ENCODE measurements around the gene GNA12.

The GNA12 gene

GRCh38 chr7:2796358-2797352 lies 47.5 kb downstream of the GNA12 start:
- 94 to 95% methylated on average over 20 of the region's 20 CpGs for WGBS, 2 experiments
- H3K27me3 ChIP-seq (ENCODE audit: control insufficient read depth, insufficient read depth, low read length, poor library complexity, severe bottlenecking): no peaks in the 10 kb centered on the region
- H3K27ac ChIP-seq (ENCODE audit: insufficient read depth, low read depth, low read length, poor library complexity, severe bottlenecking): no peak overlapping the region
- no peak overlapping the region for H3K4me3 ChIP-seq (ENCODE audit: insufficient read depth, low read depth, low read length)
- peaks cover 13% of the 10 kb centered on the region for H3K36me3 ChIP-seq (ENCODE audit: control insufficient read depth, insufficient read depth, low read length)
- no peaks in the 10 kb centered on the region for H3K4me1 ChIP-seq (ENCODE audit: control insufficient read depth, insufficient read depth, low read length)
- no peaks in the 10 kb centered on the region for H3K9me3 ChIP-seq (ENCODE audit: control insufficient read depth, low read length)

- Histone ChIP-seq H3K27ac (ENCODE audit: insufficient read depth, low read depth, low read length, poor library complexity, severe bottlenecking) (no peak overlapping the region), H3K36me3 (ENCODE audit: control insufficient read depth, insufficient read depth, low read length) (peaks cover 13% of the 10 kb centered on the region), H3K4me1 (ENCODE audit: control insufficient read depth, insufficient read depth, low read length) (no peaks in the 10 kb centered on the region), H3K4me3 (ENCODE audit: insufficient read depth, low read depth, low read length) (no peak overlapping the region), H3K9me3 (ENCODE audit: control insufficient read depth, low read length) (no peaks in the 10 kb centered on the region), H3K27me3 (ENCODE audit: control insufficient read depth, insufficient read depth, low read length, poor library complexity, severe bottlenecking) (no peaks in the 10 kb centered on the region)
- WGBS, 2 experiments: 91 to 93% methylated on average over 7 to 8 of the region's 9 CpGs
Measured at GRCh38 chr7:2795906-2796305, 48.2 kb downstream of the GNA12 start.

- Histone ChIP-seq H3K4me1 (ENCODE audit: control insufficient read depth, insufficient read depth, low read length) (no peaks in the 10 kb centered on the region), H3K4me3 (ENCODE audit: insufficient read depth, low read depth, low read length) (no peak overlapping the region), H3K27me3 (ENCODE audit: control insufficient read depth, insufficient read depth, low read length, poor library complexity, severe bottlenecking) (no peaks in the 10 kb centered on the region), H3K9me3 (ENCODE audit: control insufficient read depth, low read length) (no peaks in the 10 kb centered on the region), H3K36me3 (ENCODE audit: control insufficient read depth, insufficient read depth, low read length) (peaks cover 13% of the 10 kb centered on the region), H3K27ac (ENCODE audit: insufficient read depth, low read depth, low read length, poor library complexity, severe bottlenecking) (no peak overlapping the region)
- WGBS, 2 experiments: 93 to 95% methylated on average over 17 of the region's 17 CpGs
Measured at GRCh38 chr7:2794836-2795636, 49.1 kb downstream of the GNA12 start.

- 96 to 97% methylated on average over 16 of the region's 16 CpGs for WGBS, 2 experiments
- H3K4me3 ChIP-seq (ENCODE audit: insufficient read depth, low read depth, low read length): no peak overlapping the region
- H3K27me3 ChIP-seq (ENCODE audit: control insufficient read depth, insufficient read depth, low read length, poor library complexity, severe bottlenecking): no peaks in the 10 kb centered on the region
- H3K36me3 ChIP-seq (ENCODE audit: control insufficient read depth, insufficient read depth, low read length): peaks cover 13% of the 10 kb centered on the region
- no peak overlapping the region for H3K27ac ChIP-seq (ENCODE audit: insufficient read depth, low read depth, low read length, poor library complexity, severe bottlenecking)
- H3K4me1 ChIP-seq (ENCODE audit: control insufficient read depth, insufficient read depth, low read length): no peaks in the 10 kb centered on the region
- no peaks in the 10 kb centered on the region for H3K9me3 ChIP-seq (ENCODE audit: control insufficient read depth, low read length)
Measured at GRCh38 chr7:2792856-2793487, 51.1 kb downstream of the GNA12 start.

- Histone ChIP-seq H3K9me3 (ENCODE audit: control insufficient read depth, low read length) (no peaks in the 10 kb centered on the region), H3K4me1 (ENCODE audit: control insufficient read depth, insufficient read depth, low read length) (no peaks in the 10 kb centered on the region), H3K36me3 (ENCODE audit: control insufficient read depth, insufficient read depth, low read length) (peaks cover 13% of the 10 kb centered on the region), H3K27ac (ENCODE audit: insufficient read depth, low read depth, low read length, poor library complexity, severe bottlenecking) (no peak overlapping the region), H3K4me3 (ENCODE audit: insufficient read depth, low read depth, low read length) (no peak overlapping the region), H3K27me3 (ENCODE audit: control insufficient read depth, insufficient read depth, low read length, poor library complexity, severe bottlenecking) (no peaks in the 10 kb centered on the region)
- WGBS, 2 experiments: 88 to 95% methylated on average over 5 of the region's 5 CpGs
Measured at GRCh38 chr7:2792235-2792634, 51.9 kb downstream of the GNA12 start.

GRCh38 chr7:2791390-2791789 lies 52.7 kb downstream of the GNA12 start:
- H3K4me1 ChIP-seq (ENCODE audit: control insufficient read depth, insufficient read depth, low read length): no peaks in the 10 kb centered on the region
- H3K9me3 ChIP-seq (ENCODE audit: control insufficient read depth, low read length): no peaks in the 10 kb centered on the region
- WGBS, 2 experiments: 83 to 89% methylated on average over 5 of the region's 5 CpGs
- H3K27ac ChIP-seq (ENCODE audit: insufficient read depth, low read depth, low read length, poor library complexity, severe bottlenecking): no peak overlapping the region
- H3K4me3 ChIP-seq (ENCODE audit: insufficient read depth, low read depth, low read length): no peak overlapping the region
- peaks cover 13% of the 10 kb centered on the region for H3K36me3 ChIP-seq (ENCODE audit: control insufficient read depth, insufficient read depth, low read length)
- no peaks in the 10 kb centered on the region for H3K27me3 ChIP-seq (ENCODE audit: control insufficient read depth, insufficient read depth, low read length, poor library complexity, severe bottlenecking)

- H3K27ac ChIP-seq (ENCODE audit: insufficient read depth, low read depth, low read length, poor library complexity, severe bottlenecking): no peak overlapping the region
- 93 to 95% methylated on average over 24 of the region's 24 CpGs for WGBS, 2 experiments
Measured at GRCh38 chr7:2787251-2787951, 56.7 kb downstream of the GNA12 start.

GRCh38 chr7:2786607-2787116 lies 57.4 kb downstream of the GNA12 start:
- no peaks in the 10 kb centered on the region for H3K27me3 ChIP-seq (ENCODE audit: control insufficient read depth, insufficient read depth, low read length, poor library complexity, severe bottlenecking)
- no peak overlapping the region for H3K27ac ChIP-seq (ENCODE audit: insufficient read depth, low read depth, low read length, poor library complexity, severe bottlenecking)
- no peaks in the 10 kb centered on the region for H3K9me3 ChIP-seq (ENCODE audit: control insufficient read depth, low read length)
- peaks cover 3% of the 10 kb centered on the region for H3K36me3 ChIP-seq (ENCODE audit: control insufficient read depth, insufficient read depth, low read length)
- H3K4me3 ChIP-seq (ENCODE audit: insufficient read depth, low read depth, low read length): no peak overlapping the region
- 95 to 96% methylated on average over 11 of the region's 11 CpGs for WGBS, 2 experiments
- H3K4me1 ChIP-seq (ENCODE audit: control insufficient read depth, insufficient read depth, low read length): no peaks in the 10 kb centered on the region

More at GRCh38 chr7:2787251-2787951, 56.7 kb downstream of the GNA12 start:
- Histone ChIP-seq H3K36me3 (ENCODE audit: control insufficient read depth, insufficient read depth, low read length) (peaks cover 5% of the 10 kb centered on the region), H3K9me3 (ENCODE audit: control insufficient read depth, low read length) (no peaks in the 10 kb centered on the region), H3K4me3 (ENCODE audit: insufficient read depth, low read depth, low read length) (no peak overlapping the region), H3K27me3 (ENCODE audit: control insufficient read depth, insufficient read depth, low read length, poor library complexity, severe bottlenecking) (no peaks in the 10 kb centered on the region), H3K4me1 (ENCODE audit: control insufficient read depth, insufficient read depth, low read length) (no peaks in the 10 kb centered on the region)

- Histone ChIP-seq H3K36me3 (ENCODE audit: control insufficient read depth, insufficient read depth, low read length) (peaks cover 3% of the 10 kb centered on the region), H3K4me1 (ENCODE audit: control insufficient read depth, insufficient read depth, low read length) (no peaks in the 10 kb centered on the region), H3K27ac (ENCODE audit: insufficient read depth, low read depth, low read length, poor library complexity, severe bottlenecking) (no peak overlapping the region)
Measured at GRCh38 chr7:2785071-2785500, 59.0 kb downstream of the GNA12 start.

More at GRCh38 chr7:2785071-2785500, 59.0 kb downstream of the GNA12 start:
- no peak overlapping the region for H3K4me3 ChIP-seq (ENCODE audit: insufficient read depth, low read depth, low read length)
- WGBS, 2 experiments: 90 to 94% methylated on average over 4 to 6 of the region's 6 CpGs
- H3K9me3 ChIP-seq (ENCODE audit: control insufficient read depth, low read length): no peaks in the 10 kb centered on the region
- H3K27me3 ChIP-seq (ENCODE audit: control insufficient read depth, insufficient read depth, low read length, poor library complexity, severe bottlenecking): no peaks in the 10 kb centered on the region
